Ishikawa (cell line): ENCODE data around the gene MGAT4C.

Experiments
- EP300 ChIP-seq: IDR thresholded peaks from 2 replicates; pipeline ENCODE4 v1.6.1; 2012; ENCODE audit warnings: borderline replicate concordance
- MAX ChIP-seq: IDR thresholded peaks from 2 replicates; pipeline ENCODE4 v1.6.1; 2012
- NFIC ChIP-seq: IDR thresholded peaks from 2 replicates; pipeline ENCODE4 v1.6.1; 2012
- REST ChIP-seq: IDR thresholded peaks from 2 replicates; pipeline ENCODE4 v1.6.1; 2012; ENCODE audit warnings: low read depth, mild to moderate bottlenecking
- TAF1 ChIP-seq: IDR thresholded peaks from 2 replicates; pipeline ENCODE4 v1.6.1; 2012; ENCODE audit warnings: low read depth, mild to moderate bottlenecking
- USF1 ChIP-seq: IDR thresholded peaks from 2 replicates; pipeline ENCODE4 v1.6.1; 2012
- YY1 ChIP-seq: IDR thresholded peaks from 2 replicates; pipeline ENCODE4 v1.6.1; 2012; ENCODE audit warnings: low read depth

- TF ChIP-seq MAX, result no peak
- TF ChIP-seq REST, result no peak
- TF ChIP-seq YY1, result no peak
- TF ChIP-seq EP300, result no peak
- no peak for TF ChIP-seq USF1
- TF ChIP-seq TAF1, result no peak
- no peak for TF ChIP-seq NFIC
Measured at GRCh38 chr12:86228656-86229055, 27.5 kb downstream of the MGAT4C start.
